DOHH2 (cell line): Measurements from ENCODE around the gene DMD.

ENCODE experiments used
- H3F3A ChIP-seq: fragments of 200-600 bp; sonication (generic), shearing (Covaris generic); 2 replicates; pipeline ENCODE4 v1.6.0; 2016; ENCODE audit warnings: antibody characterized with exemption, mild to moderate bottlenecking; ENCODE audit not compliant: control insufficient read depth, insufficient read depth
- H3K27ac ChIP-seq: fragments of 200-600 bp; sonication (generic); 2 replicates; pipeline ENCODE4 v1.5.1; 2014; ENCODE audit warnings: low read depth, mild to moderate bottlenecking, low read length, moderate library complexity
- H3K27me3 ChIP-seq: fragments of 200-600 bp; sonication (generic); 2 replicates; pipeline ENCODE4 v1.6.1; 2014; ENCODE audit warnings: mild to moderate bottlenecking, low read length, mixed read lengths; ENCODE audit not compliant: control insufficient read depth
- H3K36me3 ChIP-seq: fragments of 200-600 bp; sonication (generic); 2 replicates; pipeline ENCODE4 v1.6.1; 2014; ENCODE audit warnings: mild to moderate bottlenecking, low read length, moderate library complexity, mixed read lengths; ENCODE audit not compliant: control insufficient read depth
- H3K4me1 ChIP-seq: fragments of 200-600 bp; sonication (generic); 2 replicates; pipeline ENCODE4 v1.6.1; 2014; ENCODE audit warnings: mild to moderate bottlenecking, low read length, mixed read lengths; ENCODE audit not compliant: control insufficient read depth
- H3K4me2 ChIP-seq: fragments of 200-600 bp; sonication (generic); 2 replicates; pipeline ENCODE4 v1.6.0; 2014; ENCODE audit warnings: mild to moderate bottlenecking, low read length, moderate library complexity
- H3K4me3 ChIP-seq: fragments of 200-600 bp; sonication (generic); 2 replicates; pipeline ENCODE4 v1.5.1; 2014; ENCODE audit warnings: mild to moderate bottlenecking, low read length, mixed read lengths
- H3K79me2 ChIP-seq: fragments of 200-600 bp; sonication (generic); 2 replicates; pipeline ENCODE4 v1.6.1; 2014; ENCODE audit warnings: mild to moderate bottlenecking, low read length, mixed read lengths; ENCODE audit not compliant: control insufficient read depth
- H3K9me2 ChIP-seq: fragments of 200-600 bp; sonication (generic); replicated peaks from 2 replicates; pipeline ENCODE4 v1.6.1; 2014; ENCODE audit warnings: mild to moderate bottlenecking, low read length, mixed read lengths; ENCODE audit not compliant: control insufficient read depth
- H3K9me3 ChIP-seq: fragments of 200-600 bp; sonication (generic); 2 replicates; pipeline ENCODE4 v1.6.1; 2014; ENCODE audit warnings: antibody characterized with exemption, low read length, mixed read lengths; ENCODE audit not compliant: control insufficient read depth, insufficient read depth
- H4K20me1 ChIP-seq: fragments of 200-600 bp; sonication (generic); 2 replicates; pipeline ENCODE4 v1.6.0; 2014; ENCODE audit warnings: low read depth, mild to moderate bottlenecking, antibody characterized with exemption, low read length, moderate library complexity; ENCODE audit not compliant: control insufficient read depth, insufficient read depth
- EZH2phosphoT487 ChIP-seq: fragments of 200-600 bp; sonication (generic); IDR thresholded peaks from 2 replicates; pipeline ENCODE4 v1.6.1; 2017; ENCODE audit warnings: borderline replicate concordance, mild to moderate bottlenecking, antibody characterized with exemption, low read length, moderate library complexity, mixed read lengths
- TF ChIP-seq, protein P1 (sequence below): fragments of 200-600 bp; sonication (generic); IDR thresholded peaks from one replicate; pipeline ENCODE4 v1.5.1; 2014; ENCODE audit warnings: antibody characterized with exemption, mild to moderate bottlenecking, low read depth, low read length; ENCODE audit not compliant: poor library complexity, severe bottlenecking

DMD gene

DNA sequence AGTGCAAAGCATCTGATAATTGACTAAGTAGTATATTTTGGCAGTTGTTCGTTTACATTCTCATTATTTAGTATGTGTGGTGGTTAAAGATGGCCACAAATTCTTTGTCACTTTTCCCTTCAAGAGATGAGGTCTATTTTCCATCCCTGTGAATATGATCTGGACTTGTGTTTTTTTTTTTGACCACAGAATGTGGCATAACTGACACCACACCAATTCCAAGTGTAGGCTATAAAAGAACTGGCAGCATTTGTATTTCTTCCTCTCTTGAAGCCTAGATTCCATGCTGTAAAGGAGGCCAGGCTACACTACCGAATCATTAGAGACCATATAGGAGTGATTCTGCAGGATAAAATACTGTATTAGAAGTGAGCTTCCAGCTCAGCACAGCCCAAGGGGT is 596.6 kb downstream of the DMD start:
- Histone ChIP-seq H3K27ac (no peak overlapping the region), H3K36me3 (no peaks in the 10 kb centered on the region), H3F3A (no peaks in the 10 kb centered on the region), H3K4me1 (no peaks in the 10 kb centered on the region), H3K79me2 (no peaks in the 10 kb centered on the region), H3K27me3 (no peaks in the 10 kb centered on the region), H3K9me3 (no peaks in the 10 kb centered on the region), H3K4me3 (no peak overlapping the region), H3K4me2 (no peak overlapping the region), H4K20me1 (no peaks in the 10 kb centered on the region), H3K9me2 (no peaks in the 10 kb centered on the region)
- TF ChIP-seq EZH2phosphoT487: no peak
- TF ChIP-seq, protein P1, sequence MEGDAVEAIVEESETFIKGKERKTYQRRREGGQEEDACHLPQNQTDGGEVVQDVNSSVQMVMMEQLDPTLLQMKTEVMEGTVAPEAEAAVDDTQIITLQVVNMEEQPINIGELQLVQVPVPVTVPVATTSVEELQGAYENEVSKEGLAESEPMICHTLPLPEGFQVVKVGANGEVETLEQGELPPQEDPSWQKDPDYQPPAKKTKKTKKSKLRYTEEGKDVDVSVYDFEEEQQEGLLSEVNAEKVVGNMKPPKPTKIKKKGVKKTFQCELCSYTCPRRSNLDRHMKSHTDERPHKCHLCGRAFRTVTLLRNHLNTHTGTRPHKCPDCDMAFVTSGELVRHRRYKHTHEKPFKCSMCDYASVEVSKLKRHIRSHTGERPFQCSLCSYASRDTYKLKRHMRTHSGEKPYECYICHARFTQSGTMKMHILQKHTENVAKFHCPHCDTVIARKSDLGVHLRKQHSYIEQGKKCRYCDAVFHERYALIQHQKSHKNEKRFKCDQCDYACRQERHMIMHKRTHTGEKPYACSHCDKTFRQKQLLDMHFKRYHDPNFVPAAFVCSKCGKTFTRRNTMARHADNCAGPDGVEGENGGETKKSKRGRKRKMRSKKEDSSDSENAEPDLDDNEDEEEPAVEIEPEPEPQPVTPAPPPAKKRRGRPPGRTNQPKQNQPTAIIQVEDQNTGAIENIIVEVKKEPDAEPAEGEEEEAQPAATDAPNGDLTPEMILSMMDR: no peak

DNA sequence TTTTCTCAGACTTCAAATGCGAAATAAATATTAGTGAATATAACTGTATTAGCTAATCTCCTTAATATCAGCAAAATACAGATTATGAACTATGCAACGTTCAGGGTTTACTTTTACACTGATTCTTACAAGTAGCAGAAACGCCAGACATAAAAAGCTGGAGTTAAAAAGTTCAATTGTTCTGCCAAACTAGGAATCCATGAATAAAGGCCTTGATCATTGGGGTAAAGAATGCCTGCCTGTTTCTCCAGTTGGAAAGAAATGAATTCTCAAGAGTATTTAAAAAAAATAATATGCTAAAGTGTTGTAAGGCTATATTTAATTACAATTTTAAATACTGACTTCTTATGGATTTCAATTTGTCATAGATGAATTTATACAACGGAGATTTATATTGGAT is 612.2 kb downstream of the DMD start:
- no peak for TF ChIP-seq EZH2phosphoT487
- TF ChIP-seq, protein P1: no peak
- Histone ChIP-seq H3K4me1 (no peaks in the 10 kb centered on the region), H3F3A (no peaks in the 10 kb centered on the region), H3K9me3 (no peaks in the 10 kb centered on the region), H3K4me3 (no peak overlapping the region), H3K27me3 (no peaks in the 10 kb centered on the region), H3K4me2 (no peak overlapping the region), H3K36me3 (no peaks in the 10 kb centered on the region), H3K27ac (no peak overlapping the region), H3K79me2 (no peaks in the 10 kb centered on the region), H3K9me2 (no peaks in the 10 kb centered on the region), H4K20me1 (no peaks in the 10 kb centered on the region)

DNA sequence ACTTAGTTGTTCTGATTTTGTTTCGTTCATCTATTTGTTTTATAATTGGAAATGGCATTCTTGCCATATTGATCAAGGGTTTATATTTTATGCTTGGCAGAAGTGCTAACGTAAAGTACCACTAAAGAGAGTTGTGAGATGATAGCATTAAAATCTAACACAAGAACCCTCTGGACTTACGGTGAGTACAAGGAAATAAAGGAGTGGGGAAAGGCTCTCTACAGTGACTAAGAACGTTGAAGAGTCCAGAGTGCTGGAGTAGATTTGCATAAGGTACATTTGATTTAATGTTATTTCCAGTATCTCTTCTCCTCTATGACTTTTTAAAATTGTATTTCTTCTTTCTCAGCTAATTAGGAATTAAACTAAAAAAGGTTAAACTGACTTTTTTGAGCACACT is 612.6 kb downstream of the DMD start:
- no peaks in the 10 kb centered on the region for H3K79me2 ChIP-seq

More for the DNA sequence above, 612.6 kb downstream of the DMD start:
- no peaks in the 10 kb centered on the region for H3K36me3 ChIP-seq
- H3K9me2 ChIP-seq: no peaks in the 10 kb centered on the region
- no peaks in the 10 kb centered on the region for H4K20me1 ChIP-seq
- no peaks in the 10 kb centered on the region for H3K9me3 ChIP-seq
- no peaks in the 10 kb centered on the region for H3K4me1 ChIP-seq
- TF ChIP-seq EZH2phosphoT487: no peak
- TF ChIP-seq, protein P1: no peak
- H3K4me3 ChIP-seq: no peak overlapping the region
- no peak overlapping the region for H3K27ac ChIP-seq
- no peak overlapping the region for H3K4me2 ChIP-seq
- no peaks in the 10 kb centered on the region for H3F3A ChIP-seq
- no peaks in the 10 kb centered on the region for H3K27me3 ChIP-seq
